HG02571 (cell line): Measurements from ENCODE around the gene MAP3K5.
"Not testable (repeated sequence)": the region's sequence is repeated elsewhere in the genome, so short reads cannot be mapped to it uniquely, and the experiment has no call there.

ENCODE experiments used
- ATAC-seq: cut with Tn5 transposase; IDR thresholded peaks from one replicate; pipeline ENCODE4 v1.9.1; 2021; ENCODE audit warnings: mild to moderate bottlenecking, moderate library complexity; ENCODE audit not compliant: unreplicated experiment

Gene MAP3K5

GRCh38 chr6:136728033-136728939, 64.0 kb downstream of the MAP3K5 start:
- no peak for ATAC-seq

GRCh38 chr6:136726837-136727557, 65.3 kb downstream of the MAP3K5 start:
- ATAC-seq = no peak

DNA sequence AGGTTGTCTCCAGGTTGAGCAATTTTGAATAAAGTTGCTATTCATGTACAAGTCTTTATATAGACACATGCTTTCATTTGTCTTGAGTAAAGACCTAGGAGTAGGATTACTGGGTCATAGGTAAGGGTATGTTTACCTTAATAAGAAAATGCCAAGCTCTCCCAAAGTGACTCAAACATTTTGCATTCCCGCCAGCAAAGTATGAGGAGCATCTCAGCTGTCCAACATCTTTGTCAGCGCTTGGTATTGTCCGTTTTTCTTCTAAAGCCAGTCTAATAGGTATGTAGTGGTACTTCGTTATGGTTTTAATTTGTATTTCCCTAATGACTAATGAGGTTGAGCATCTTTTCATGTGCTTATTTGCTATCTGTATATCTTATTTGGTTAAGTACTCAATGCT, 67.2 kb downstream of the MAP3K5 start:
- no peak for ATAC-seq

GRCh38 chr6:136723780-136724179, 68.5 kb downstream of the MAP3K5 start:
- ATAC-seq = peak; percentile 51

DNA sequence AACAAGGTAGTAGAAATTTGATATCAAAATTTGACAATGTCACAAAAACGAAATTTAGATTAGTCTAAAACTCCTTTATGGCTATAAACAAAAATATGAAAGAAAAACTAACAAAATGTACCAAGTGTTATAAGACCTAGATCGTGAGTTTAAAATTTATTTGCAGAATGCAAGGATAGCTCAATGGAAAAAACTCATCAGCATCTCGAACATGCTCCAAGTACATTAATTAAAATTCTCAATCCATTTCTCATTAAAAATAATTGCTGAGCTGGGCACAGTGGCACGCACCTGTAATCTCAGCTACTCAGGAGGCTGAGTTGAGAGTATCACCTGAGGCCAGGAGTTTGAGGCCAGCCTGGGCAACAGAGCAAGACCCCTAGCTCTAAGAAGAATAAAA, 70.8 kb downstream of the MAP3K5 start:
- no peak for ATAC-seq

- ATAC-seq = peak; percentile 46
These were observed 72.1 kb downstream of the MAP3K5 start for GRCh38 chr6:136720045-136720770.

DNA sequence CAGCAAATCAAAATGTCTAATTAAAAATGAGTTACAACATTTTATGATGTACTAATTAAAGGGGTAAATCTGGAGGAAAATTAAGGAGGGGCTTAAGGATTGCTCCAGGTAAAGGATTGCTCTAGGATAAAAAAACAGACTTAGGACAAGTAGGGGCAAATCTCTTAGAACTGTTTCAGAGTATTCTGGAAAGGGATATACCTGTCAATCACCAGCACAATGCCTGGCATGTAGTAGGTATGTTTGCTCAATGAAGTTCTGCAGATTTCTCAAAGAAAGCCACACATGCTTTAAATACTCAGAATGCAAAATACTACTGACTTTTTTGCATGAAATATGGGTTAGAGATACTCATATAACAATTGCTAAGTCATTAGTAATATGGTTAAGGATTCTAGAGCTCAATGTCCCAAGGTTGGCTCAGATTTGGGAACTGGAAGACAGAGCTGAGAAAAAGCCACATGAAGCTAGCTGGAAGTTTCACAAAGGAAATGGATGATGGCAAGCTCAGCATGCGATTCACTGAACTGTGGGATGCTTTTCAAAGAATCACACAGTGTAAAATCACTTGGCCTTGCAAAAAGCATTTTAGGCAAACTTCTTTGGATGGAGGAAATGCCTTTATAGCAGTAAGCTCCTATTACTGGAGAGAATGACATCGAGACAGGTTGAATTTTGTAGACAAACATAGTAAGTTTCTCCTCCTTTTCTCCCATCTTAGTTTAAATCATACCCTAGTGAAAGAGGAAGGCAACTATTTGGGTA, 72.8 kb downstream of the MAP3K5 start:
- ATAC-seq = peak; percentile 28

- ATAC-seq = no peak
These were observed 73.8 kb downstream of the MAP3K5 start for GRCh38 chr6:136718476-136718875.

DNA sequence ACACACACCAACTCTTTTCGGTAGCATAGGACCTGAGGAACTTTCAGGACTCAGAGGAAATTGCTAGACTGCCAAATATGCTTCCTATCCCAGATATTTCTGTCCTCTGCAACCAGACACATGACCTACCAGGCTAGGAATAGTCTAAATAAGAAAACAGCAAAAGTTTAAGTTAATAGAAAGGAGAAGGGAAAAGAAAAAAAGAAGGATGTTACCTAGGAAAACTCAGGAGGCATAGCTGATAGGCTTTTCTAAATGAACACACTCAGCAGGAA, 74.6 kb downstream of the MAP3K5 start:
- no peak for ATAC-seq

DNA sequence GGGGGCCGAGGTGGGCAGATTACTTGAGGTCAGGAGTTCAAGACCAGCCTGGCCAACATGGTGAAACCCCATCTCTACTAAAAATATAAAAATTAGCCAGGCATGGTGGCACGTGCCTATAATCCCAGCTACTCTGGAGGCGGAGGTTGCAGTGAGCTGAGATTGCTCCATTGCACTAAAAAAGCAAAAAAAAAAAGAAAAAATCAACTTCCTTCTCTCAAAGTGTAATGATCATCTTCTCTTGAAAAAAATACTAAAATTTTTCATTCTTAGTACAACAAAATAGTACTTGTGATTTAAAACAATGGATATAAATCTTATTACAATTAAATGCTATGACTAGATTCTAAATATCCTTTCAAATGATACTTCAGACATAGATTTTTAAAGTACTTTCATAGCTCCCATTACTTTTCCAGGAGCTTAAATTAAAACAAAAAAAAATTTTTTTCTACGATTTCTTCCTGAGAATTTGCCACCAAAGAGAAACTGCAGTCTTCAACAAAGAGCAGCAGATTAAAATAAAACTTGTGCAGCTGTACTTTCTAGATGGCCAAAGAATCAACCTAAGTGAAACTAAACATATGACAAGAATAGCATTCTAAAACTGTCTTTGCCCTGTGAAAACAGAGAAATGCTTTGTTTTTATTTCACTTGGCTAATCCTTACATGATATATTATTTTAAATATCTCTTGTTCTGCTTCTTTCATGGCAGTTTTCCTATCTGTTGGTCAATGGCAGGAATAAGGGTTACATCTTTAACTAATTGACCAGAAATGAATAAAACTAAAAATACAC, 75.2 kb downstream of the MAP3K5 start:
- no peak for ATAC-seq

DNA sequence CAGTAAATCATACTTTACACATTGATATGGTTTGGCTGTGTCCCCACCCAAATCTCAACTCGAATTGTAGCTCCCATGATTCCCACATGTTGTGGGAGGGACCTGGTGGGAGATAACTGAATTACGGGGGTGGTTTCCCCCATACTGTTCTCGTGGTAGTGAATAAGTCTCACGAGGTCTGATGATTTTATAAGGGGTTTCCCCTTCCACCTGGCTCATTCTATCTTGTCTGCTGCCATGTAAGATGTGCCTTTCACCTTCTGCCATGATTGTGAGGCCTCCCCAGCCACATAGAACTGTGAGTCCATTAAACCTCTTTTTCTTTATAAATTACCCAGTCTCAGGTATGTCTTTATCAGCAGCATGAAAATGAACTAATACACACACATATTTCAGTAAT, 79.6 kb downstream of the MAP3K5 start:
- not testable (repeated sequence) for ATAC-seq

GRCh38 chr6:136711644-136712043, 80.6 kb downstream of the MAP3K5 start:
- no peak for ATAC-seq

- ATAC-seq = no peak
These were observed 81.3 kb downstream of the MAP3K5 start for GRCh38 chr6:136710877-136711552.

- ATAC-seq = no peak
These were observed 82.8 kb downstream of the MAP3K5 start for GRCh38 chr6:136709429-136709828.

DNA sequence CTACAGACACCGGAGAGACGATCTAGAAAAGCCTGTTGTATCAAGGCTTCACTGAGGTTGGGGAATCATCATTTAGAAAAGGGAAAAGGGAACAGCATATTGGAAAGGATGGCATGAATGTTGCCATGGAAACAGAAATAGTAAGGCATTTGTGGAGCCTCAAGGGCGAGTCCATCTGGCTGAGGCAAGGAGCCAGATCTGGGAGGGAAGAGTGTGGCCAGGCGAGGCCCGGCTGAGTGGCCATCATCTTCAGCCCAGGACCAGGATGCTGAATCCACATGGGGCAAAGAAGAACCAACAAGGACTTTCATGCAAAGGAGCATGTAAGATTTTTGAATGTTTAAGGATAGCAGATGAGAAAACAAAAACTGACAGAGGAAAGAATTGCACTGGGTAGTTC, 85.8 kb downstream of the MAP3K5 start:
- ATAC-seq = no peak

DNA sequence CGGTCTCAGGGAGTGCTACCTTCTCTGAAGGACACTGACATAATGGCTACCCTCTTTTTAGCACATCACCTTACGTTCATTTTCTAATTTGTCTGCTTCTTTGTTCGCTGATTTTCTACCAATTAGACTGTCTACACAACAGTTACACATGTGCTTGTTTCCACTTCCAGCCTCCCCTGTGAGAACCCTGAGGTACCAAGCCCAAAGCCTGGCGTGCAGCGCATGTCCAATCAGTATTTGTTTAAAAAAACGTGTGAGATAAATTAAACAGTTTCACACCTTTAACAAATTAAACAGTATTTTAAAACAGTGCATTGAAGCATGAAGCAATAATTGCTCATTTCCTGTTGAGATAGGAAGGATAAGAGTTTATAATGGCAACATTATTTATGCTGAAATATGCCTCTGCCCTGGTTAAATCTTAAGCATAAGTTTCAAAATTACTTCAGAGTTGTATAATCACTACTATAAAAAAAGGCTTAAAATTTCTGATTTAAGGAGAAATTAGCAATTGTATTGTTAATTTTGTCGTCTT, 88.9 kb downstream of the MAP3K5 start:
- ATAC-seq = no peak

- ATAC-seq = no peak
These were observed 91.2 kb downstream of the MAP3K5 start for GRCh38 chr6:136701045-136701444.

GRCh38 chr6:136699358-136699757, 92.9 kb downstream of the MAP3K5 start:
- no peak for ATAC-seq

DNA sequence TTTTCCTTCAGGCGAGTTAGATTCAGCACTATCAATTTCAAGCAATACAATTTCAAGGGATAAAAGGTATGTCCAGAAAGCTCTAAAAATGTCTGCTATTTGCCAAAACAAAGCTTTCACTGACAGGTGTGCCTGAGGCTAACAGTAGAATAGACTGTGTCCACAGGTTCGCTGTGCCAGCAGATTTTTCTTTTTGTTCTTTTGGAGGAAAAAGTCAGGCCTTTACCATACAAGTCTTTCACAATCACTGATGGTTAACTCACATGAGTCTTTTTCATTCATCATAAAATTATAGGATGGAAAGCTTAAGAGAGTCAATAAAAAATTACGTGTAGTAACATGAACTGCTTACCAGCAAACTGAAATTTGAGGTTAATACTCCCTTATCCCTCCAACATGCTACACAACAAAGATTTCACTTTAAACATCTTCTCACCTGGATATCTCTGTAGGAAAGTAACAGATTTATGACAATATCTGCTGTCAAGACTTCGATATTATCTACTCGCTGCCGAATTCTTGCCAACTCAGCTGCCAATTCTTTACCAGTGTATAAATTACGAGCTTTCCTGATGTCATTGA, 95.4 kb downstream of the MAP3K5 start:
- ATAC-seq = no peak
